ENCODE measurements around the gene CIPC. TPM values are rescaled to one million over a fixed set of nuclear protein-coding genes. Genes with fewer than 3 reads are reported as not detected.

The CIPC gene
- total RNA-seq, 2 donors from 2014 or later: 64.7 to 87.8 TPM

GRCh38 chr14:77120771-77121743 lies 23.0 kb downstream of the CIPC start:
- Histone ChIP-seq H3K9me3 (no peaks in the 10 kb centered on the region), H3K4me3 (no peak overlapping the region), H3K36me3 (peaks cover 20% of the 10 kb centered on the region), H3K4me1 (peaks cover 0 to 47% of the 10 kb centered on the region in 2 donors), H3K27ac (peak overlapping the region; percentile 60 to 68), H3K27me3 (no peaks in the 10 kb centered on the region)
- TF ChIP-seq CTCF (IDR thresholded peaks at IDR 0.05): no peak
- no peak for DNase-seq (ENCODE audit: low spot score)

- peaks cover 11% of the 10 kb centered on the region for H3K36me3 ChIP-seq
- no peak for TF ChIP-seq CTCF (IDR thresholded peaks at IDR 0.05)
- H3K4me1 ChIP-seq: peaks cover 0 to 47% of the 10 kb centered on the region in 2 donors
- no peaks in the 10 kb centered on the region for H3K27me3 ChIP-seq
- H3K9me3 ChIP-seq: no peaks in the 10 kb centered on the region
- H3K27ac ChIP-seq: no peak overlapping the region
- no peak for DNase-seq (ENCODE audit: low spot score)
- H3K4me3 ChIP-seq: no peak overlapping the region
Observed at GRCh38 chr14:77122526-77123125, 24.6 kb downstream of the CIPC start.

- no peak for TF ChIP-seq CTCF (IDR thresholded peaks at IDR 0.05)
- Histone ChIP-seq H3K36me3 (peaks cover 2% of the 10 kb centered on the region), H3K4me1 (peaks cover 0 to 47% of the 10 kb centered on the region in 2 donors), H3K9me3 (no peaks in the 10 kb centered on the region), H3K27ac (no peak overlapping the region), H3K4me3 (no peak overlapping the region), H3K27me3 (no peaks in the 10 kb centered on the region)
- DNase-seq (ENCODE audit: low spot score): no peak
Observed at GRCh38 chr14:77123381-77124325, 25.6 kb downstream of the CIPC start.

GRCh38 chr14:77124345-77125280 lies 26.6 kb downstream of the CIPC start:
- H3K36me3 ChIP-seq: no peaks in the 10 kb centered on the region
- peaks cover 0 to 47% of the 10 kb centered on the region in 2 donors for H3K4me1 ChIP-seq
- peak overlapping the region; percentile 22 to 53 for H3K4me3 ChIP-seq
- peak overlapping the region in 1 of 2 donors; percentile 19 for H3K27ac ChIP-seq
- no peaks in the 10 kb centered on the region for H3K9me3 ChIP-seq
- peak; percentile 72 to 87 for TF ChIP-seq CTCF (IDR thresholded peaks at IDR 0.05)
- no peaks in the 10 kb centered on the region for H3K27me3 ChIP-seq
- peak; percentile 61 for DNase-seq (ENCODE audit: low spot score)

Data from right atrium auricular region (tissue), 2 donors.